ENCODE measurements around the gene CSN3.
"Not testable (repeated sequence)": the region's sequence is repeated elsewhere in the genome, so short reads cannot be mapped to it uniquely, and the experiment has no call there.

The CSN3 gene, protein sequence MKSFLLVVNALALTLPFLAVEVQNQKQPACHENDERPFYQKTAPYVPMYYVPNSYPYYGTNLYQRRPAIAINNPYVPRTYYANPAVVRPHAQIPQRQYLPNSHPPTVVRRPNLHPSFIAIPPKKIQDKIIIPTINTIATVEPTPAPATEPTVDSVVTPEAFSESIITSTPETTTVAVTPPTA

DNA sequence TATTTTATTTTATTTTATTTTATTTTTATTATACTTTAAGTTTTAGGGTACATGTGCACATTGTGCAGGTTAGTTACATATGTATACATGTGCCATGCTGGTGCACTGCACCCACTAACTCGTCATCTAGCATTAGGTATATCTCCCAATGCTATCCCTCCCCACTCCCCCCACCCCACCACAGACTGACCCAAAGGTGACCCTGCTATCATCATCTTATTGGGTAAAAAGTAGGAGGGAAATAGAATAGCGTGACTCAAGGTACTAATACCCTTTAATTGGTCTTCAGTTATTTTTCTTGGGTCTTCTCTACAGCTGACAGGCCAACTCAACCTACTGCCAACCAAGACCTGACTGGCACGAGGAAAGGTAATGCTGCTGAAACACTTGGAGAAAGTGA lies at the start of gene CSN3:
TSS of gene CSN3 (plus strand) at position 301 of the 400 bp plus-strand sequence. CDS start 2,223 bp downstream, outside the sequence.
- H3K4me3 ChIP-seq (ENCODE audit: control insufficient read depth, low read depth, low read length); DNase-seq (ENCODE audit: low read depth): not testable (repeated sequence)

- no peak overlapping the region for H3K4me3 ChIP-seq (ENCODE audit: control insufficient read depth, low read depth, low read length)
- TF ChIP-seq CTCF (conservative IDR thresholded peaks at IDR 0.05; ENCODE audit: control insufficient read depth, insufficient read depth, low read depth, low read length): no peak
- DNase-seq (ENCODE audit: low read depth): no peak
Measured at GRCh38 chr4:70192895-70193294, 49.5 kb upstream of the CSN3 start.

DNA sequence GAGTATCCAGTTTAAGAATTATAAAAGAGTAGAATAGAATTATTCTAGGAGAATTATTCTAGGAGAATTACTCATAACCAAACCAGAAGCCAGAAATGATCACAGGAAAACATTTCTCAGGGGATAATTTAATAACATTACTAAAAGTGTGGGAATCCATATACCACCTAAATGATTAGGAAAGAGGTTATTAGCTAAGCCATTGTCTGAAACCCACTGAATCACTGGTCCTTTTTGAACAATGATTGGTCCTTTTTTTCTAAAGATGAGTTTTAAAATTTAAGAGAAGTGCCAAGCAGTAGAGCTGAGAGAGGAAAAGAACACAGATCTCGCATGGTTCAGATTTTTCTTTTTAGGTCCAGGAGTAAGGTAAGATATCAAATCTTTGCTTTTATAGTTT lies 47.0 kb upstream of the CSN3 start, which contains the start of gene ODAM:
TSS of gene ODAM (plus strand) at position 301 of the 400 bp plus-strand sequence. CDS start 819 bp downstream, outside the sequence.
- no peak for TF ChIP-seq CTCF (conservative IDR thresholded peaks at IDR 0.05; ENCODE audit: control insufficient read depth, insufficient read depth, low read depth, low read length)
- no peak for DNase-seq (ENCODE audit: low read depth)
- H3K4me3 ChIP-seq (ENCODE audit: control insufficient read depth, low read depth, low read length): no peak within 1 kb of the TSS

DNA sequence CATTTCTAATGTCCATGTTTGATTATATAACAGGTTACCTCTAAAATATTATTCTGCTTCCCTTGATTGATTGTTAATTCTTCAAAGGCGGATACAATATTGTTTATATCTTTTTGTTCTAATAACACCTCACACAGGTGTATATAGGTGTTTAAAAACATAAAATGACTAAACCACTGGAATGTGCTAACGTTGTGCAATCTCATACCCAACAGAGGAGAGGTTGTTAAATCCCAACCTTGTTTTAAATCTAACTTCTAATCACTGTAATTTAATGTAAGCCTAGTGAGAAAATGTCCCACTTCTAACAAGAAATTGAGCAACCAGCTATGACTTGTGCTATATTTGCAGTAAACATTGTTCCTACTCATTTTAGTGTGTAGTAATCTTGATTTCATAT lies 45.5 kb upstream of the CSN3 start:
- TF ChIP-seq CTCF (conservative IDR thresholded peaks at IDR 0.05; ENCODE audit: control insufficient read depth, insufficient read depth, low read depth, low read length): no peak
- no peak for DNase-seq (ENCODE audit: low read depth)
- H3K4me3 ChIP-seq (ENCODE audit: control insufficient read depth, low read depth, low read length): no peak overlapping the region

DNA sequence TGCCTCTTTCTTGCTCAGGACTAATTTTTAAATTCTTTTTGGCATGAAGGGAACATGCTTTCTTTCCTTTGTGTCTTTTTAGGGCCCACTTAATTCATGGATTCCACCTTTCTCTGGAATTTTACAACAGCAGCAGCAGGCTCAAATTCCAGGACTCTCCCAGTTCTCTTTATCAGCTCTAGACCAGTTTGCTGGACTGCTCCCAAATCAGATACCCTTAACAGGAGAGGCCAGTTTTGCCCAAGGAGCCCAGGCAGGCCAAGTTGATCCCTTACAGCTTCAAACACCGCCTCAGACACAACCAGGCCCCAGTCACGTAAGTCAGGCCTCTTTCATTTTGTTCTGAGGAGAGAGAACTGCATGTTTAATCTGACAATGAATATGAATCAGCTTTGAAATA lies 44.6 kb upstream of the CSN3 start:
- TF ChIP-seq CTCF (conservative IDR thresholded peaks at IDR 0.05; ENCODE audit: control insufficient read depth, insufficient read depth, low read depth, low read length): no peak
- no peak for DNase-seq (ENCODE audit: low read depth)
- no peak overlapping the region for H3K4me3 ChIP-seq (ENCODE audit: control insufficient read depth, low read depth, low read length)

DNA sequence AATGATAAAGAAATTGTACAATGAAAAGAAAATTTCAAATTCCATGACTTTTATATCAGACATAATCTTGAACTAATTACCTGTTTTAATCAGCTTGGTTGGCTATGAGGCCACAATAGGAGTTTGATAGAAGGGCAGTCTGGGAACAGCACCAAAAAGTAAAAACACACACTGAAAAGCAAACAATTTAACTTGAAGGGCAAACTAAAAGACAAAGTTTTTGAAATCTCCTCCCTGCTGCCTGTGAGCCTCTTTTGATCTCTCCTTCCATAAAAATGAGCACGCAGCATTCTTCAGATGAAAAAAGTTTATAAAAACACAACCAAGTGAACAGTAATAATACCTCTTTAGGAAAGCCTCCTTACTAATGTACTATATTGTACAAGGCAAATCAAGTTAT lies 38.8 kb upstream of the CSN3 start:
- no peak for DNase-seq (ENCODE audit: low read depth)
- H3K4me3 ChIP-seq (ENCODE audit: control insufficient read depth, low read depth, low read length): no peak overlapping the region
- TF ChIP-seq CTCF (conservative IDR thresholded peaks at IDR 0.05; ENCODE audit: control insufficient read depth, insufficient read depth, low read depth, low read length): no peak

GRCh38 chr4:70212752-70213151 lies 29.6 kb upstream of the CSN3 start:
- not testable (repeated sequence) for H3K4me3 ChIP-seq (ENCODE audit: control insufficient read depth, low read depth, low read length); DNase-seq (ENCODE audit: low read depth)

- not testable (repeated sequence) for H3K4me3 ChIP-seq (ENCODE audit: control insufficient read depth, low read depth, low read length); DNase-seq (ENCODE audit: low read depth)
Measured at GRCh38 chr4:70216109-70216508, 26.3 kb upstream of the CSN3 start.

GRCh38 chr4:70216550-70216949 lies 25.8 kb upstream of the CSN3 start:
- DNase-seq (ENCODE audit: low read depth); H3K4me3 ChIP-seq (ENCODE audit: control insufficient read depth, low read depth, low read length): not testable (repeated sequence)

DNA sequence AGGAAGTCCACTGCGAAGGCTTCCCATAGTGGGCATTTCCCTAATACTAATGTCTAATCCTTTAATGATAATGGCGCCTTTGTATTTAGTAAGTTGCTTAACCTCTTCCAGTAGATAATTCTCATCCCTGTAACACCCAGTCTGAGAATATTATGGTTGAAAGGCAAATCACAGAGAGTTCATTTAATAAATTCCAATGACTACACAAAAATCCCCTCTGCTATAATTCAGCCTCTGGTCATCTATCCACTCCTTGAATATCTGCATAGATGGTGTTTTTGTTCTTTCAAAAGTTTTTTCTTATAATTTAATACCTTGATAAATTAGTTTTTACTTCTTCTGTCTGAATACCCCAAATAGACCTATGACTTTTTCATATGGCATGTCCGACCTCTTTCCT lies 21.0 kb upstream of the CSN3 start:
- not testable (repeated sequence) for H3K4me3 ChIP-seq (ENCODE audit: control insufficient read depth, low read depth, low read length); DNase-seq (ENCODE audit: low read depth)

GRCh38 chr4:70221818-70222217 lies 20.6 kb upstream of the CSN3 start:
- not testable (repeated sequence) for H3K4me3 ChIP-seq (ENCODE audit: control insufficient read depth, low read depth, low read length); DNase-seq (ENCODE audit: low read depth)

Data from fibroblast of mammary gland (primary cell).